Activated CD8-positive, alpha-beta T cell treated with anti-CD3 and anti-CD28 coated beads for 36 hours (primary cell): ENCODE measurements around the gene MGMT. TPM values are rescaled to one million over a fixed set of nuclear protein-coding genes. Genes with fewer than 3 reads are reported as not detected.

Source experiments
- ATAC-seq: fragments of 200-7000 bp; cut with Tn5 transposase; one replicate; pipeline ENCODE4 v1.10.0; 2021; ENCODE audit warnings: mild to moderate bottlenecking, moderate library complexity
- CTCF ChIA-PET: fragments of 350-600 bp; sonication (Branson Sonifier 250); formaldehyde crosslinking; loops from one replicate; lab custom pipeline; 2021; ENCODE audit warnings: antibody characterized with exemption; lab: Charles Lee
- POLR2A ChIA-PET: fragments of 350-600 bp; sonication (Branson Sonifier 250); formaldehyde crosslinking; loops from one replicate; lab custom pipeline; 2021; ENCODE audit warnings: antibody characterized with exemption; lab: Charles Lee
- DNase-seq: peaks from one replicate; pipeline ENCODE4 v3.0.0-alpha.2; 2020
- H3K27ac Mint-ChIP-seq: one replicate; pipeline ENCODE4 v1.8.0; 2021; ENCODE audit warnings: mild to moderate bottlenecking, mixed read lengths
- H3K27me3 Mint-ChIP-seq: one replicate; pipeline ENCODE4 v1.8.0; 2021; ENCODE audit warnings: mixed read lengths
- H3K36me3 Mint-ChIP-seq: one replicate; pipeline ENCODE4 v1.8.0; 2021; ENCODE audit warnings: low read depth, mixed read lengths
- H3K4me1 Mint-ChIP-seq: one replicate; pipeline ENCODE4 v1.8.0; 2021; ENCODE audit warnings: low read depth, mixed read lengths
- H3K4me3 Mint-ChIP-seq: one replicate; pipeline ENCODE4 v1.8.0; 2021; ENCODE audit warnings: mild to moderate bottlenecking, moderate library complexity, mixed read lengths
- H3K9me3 Mint-ChIP-seq: one replicate; pipeline ENCODE4 v1.8.0; 2021; ENCODE audit warnings: mixed read lengths
- CTCF ChIP-seq: fragments of 200-600 bp; IDR thresholded peaks from one replicate; pipeline ENCODE4 v1.8.0; 2022; ENCODE audit warnings: antibody characterized with exemption, mild to moderate bottlenecking
- intact Hi-C: fragments of 100-400 bp; cut with micrococcal nuclease; formaldehyde crosslinking; loops from one replicate; pipeline ENCODE4 v1.10.0; 2022
- total RNA-seq, 2 experiments: library from RNA; stranded (reverse); gene quantifications; one replicate each; pipeline ENCODE4 v1.2.3, GENCODE V29; 2021

Gene MGMT
- total RNA-seq, 2 experiments from 2014 or later = 16.2 to 17.0 TPM

GRCh38 chr10:129679207-129679606, 212.2 kb downstream of the MGMT start:
- Mint-ChIP-seq H3K27me3 (no peaks in the 10 kb centered on the region), H3K27ac (no peak overlapping the region)
- POLR2A ChIA-PET = no interaction called here

GRCh38 chr10:129680661-129681344, 213.8 kb downstream of the MGMT start:
- intact Hi-C loops = no loop called here
- H3K4me1 Mint-ChIP-seq = no peaks in the 10 kb centered on the region
- ChIA-PET POLR2A (interaction anchor here (0.7 kb wide), 1 partner anchor 381 kb away, joined by 3 read pairs; no protein-coding TSS in a partner anchor), CTCF (no interaction called here)
- H3K4me3 Mint-ChIP-seq = no peak overlapping the region
- no peaks in the 10 kb centered on the region for H3K27me3 Mint-ChIP-seq
- H3K36me3 Mint-ChIP-seq = peaks cover 27% of the 10 kb centered on the region
- no peaks in the 10 kb centered on the region for H3K9me3 Mint-ChIP-seq
- no peak for ATAC-seq
- no peak for TF ChIP-seq CTCF
- H3K27ac Mint-ChIP-seq = no peak overlapping the region
- DNase-seq = no peak

More at GRCh38 chr10:129679207-129679606, 212.2 kb downstream of the MGMT start:
- intact Hi-C loops = no loop called here
- Mint-ChIP-seq H3K4me3 (no peak overlapping the region), H3K36me3 (peaks cover 29% of the 10 kb centered on the region), H3K9me3 (no peaks in the 10 kb centered on the region), H3K4me1 (no peaks in the 10 kb centered on the region)
- TF ChIP-seq CTCF = no peak
- CTCF ChIA-PET = no interaction called here
- ATAC-seq (no peak), DNase-seq (no peak)

- H3K27ac Mint-ChIP-seq = no peak overlapping the region
- no peaks in the 10 kb centered on the region for H3K4me1 Mint-ChIP-seq
- DNase-seq (no peak), ATAC-seq (no peak)
- CTCF ChIA-PET = no interaction called here
- H3K4me3 Mint-ChIP-seq = no peak overlapping the region
- intact Hi-C loops = no loop called here
- H3K27me3 Mint-ChIP-seq = no peaks in the 10 kb centered on the region
- peaks cover 27% of the 10 kb centered on the region for H3K36me3 Mint-ChIP-seq
- POLR2A ChIA-PET = no interaction called here
- TF ChIP-seq CTCF = no peak
- no peaks in the 10 kb centered on the region for H3K9me3 Mint-ChIP-seq
Observed at GRCh38 chr10:129681856-129682255, 214.8 kb downstream of the MGMT start.

- intact Hi-C loops = no loop called here
- TF ChIP-seq CTCF = no peak
- ChIA-PET CTCF (no interaction called here), POLR2A (no interaction called here)
- Mint-ChIP-seq H3K27ac (no peak overlapping the region), H3K27me3 (no peaks in the 10 kb centered on the region), H3K4me3 (no peak overlapping the region), H3K36me3 (peaks cover 24% of the 10 kb centered on the region), H3K9me3 (no peaks in the 10 kb centered on the region), H3K4me1 (no peaks in the 10 kb centered on the region)
- ATAC-seq = no peak
- DNase-seq = no peak
Observed at GRCh38 chr10:129683519-129683918, 216.5 kb downstream of the MGMT start.

GRCh38 chr10:129683920-129684319, 216.9 kb downstream of the MGMT start:
- Mint-ChIP-seq H3K27me3 (no peaks in the 10 kb centered on the region), H3K36me3 (peaks cover 23% of the 10 kb centered on the region), H3K4me1 (no peaks in the 10 kb centered on the region), H3K27ac (no peak overlapping the region), H3K4me3 (no peak overlapping the region), H3K9me3 (no peaks in the 10 kb centered on the region)
- ChIA-PET CTCF (no interaction called here), POLR2A (no interaction called here)
- DNase-seq = no peak
- no peak for TF ChIP-seq CTCF
- intact Hi-C loops = no loop called here
- no peak for ATAC-seq
